Neural progenitor cell (in vitro differentiated cells): ENCODE measurements around the gene DMRTC2.

Source experiments
- EZH2 ChIP-seq: fragments of 200-600 bp; sonication (generic); IDR thresholded peaks from 2 replicates; pipeline ENCODE4 v1.6.1; 2017; ENCODE audit warnings: antibody characterized with exemption, mild to moderate bottlenecking, moderate library complexity
- EZH2phosphoT487 ChIP-seq: fragments of 200-600 bp; sonication (generic); IDR thresholded peaks from 2 replicates; pipeline ENCODE4 v1.6.1; 2017; ENCODE audit warnings: antibody characterized with exemption

- TF ChIP-seq EZH2phosphoT487, result no peak
- TF ChIP-seq EZH2, result no peak
These were observed 38.0 kb downstream of the DMRTC2 start, which contains the start of gene ARHGEF1 for GRCh38 chr19:41882568-41883462.
